Stimulated activated CD8-positive, alpha-beta memory T cell treated with anti-CD3 and anti-CD28 coated beads, Interleukin-7, amount 100 ng/mL, for 1 hour (primary cell): Measurements from ENCODE around the gene SPP1.
"Not testable (repeated sequence)": the region's sequence is repeated elsewhere in the genome, so short reads cannot be mapped to it uniquely, and the experiment has no call there.

Experiments used
- DNase-seq, 2 donors: peaks; one replicate each; pipeline ENCODE4 v3.0.0-alpha.2; 2020; ENCODE audit warnings: low read depth in 2 of 2

Gene SPP1

DNA sequence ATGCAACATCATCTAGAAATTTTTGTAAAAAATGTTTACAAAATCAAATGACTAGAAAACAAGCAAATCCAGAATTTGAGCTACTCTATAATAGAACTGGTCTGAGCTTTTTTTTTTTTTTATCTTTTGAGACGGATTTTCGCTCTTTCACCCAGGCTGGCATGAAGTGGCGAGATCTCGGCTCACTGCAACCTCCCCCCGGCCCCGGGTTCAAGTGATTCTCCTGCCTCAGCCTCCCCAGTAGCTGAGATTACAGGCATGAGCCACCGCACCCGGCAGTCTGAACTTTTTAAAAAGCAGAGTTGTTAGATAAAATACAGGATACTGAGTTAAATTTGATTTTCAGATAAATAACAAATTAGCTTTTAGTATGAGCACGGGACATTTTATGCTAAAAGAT is 11.0 kb downstream of the SPP1 start:
- DNase-seq, result no peak

GRCh38 chr4:87989765-87990164 is 14.3 kb downstream of the SPP1 start:
- DNase-seq, result no peak

DNA sequence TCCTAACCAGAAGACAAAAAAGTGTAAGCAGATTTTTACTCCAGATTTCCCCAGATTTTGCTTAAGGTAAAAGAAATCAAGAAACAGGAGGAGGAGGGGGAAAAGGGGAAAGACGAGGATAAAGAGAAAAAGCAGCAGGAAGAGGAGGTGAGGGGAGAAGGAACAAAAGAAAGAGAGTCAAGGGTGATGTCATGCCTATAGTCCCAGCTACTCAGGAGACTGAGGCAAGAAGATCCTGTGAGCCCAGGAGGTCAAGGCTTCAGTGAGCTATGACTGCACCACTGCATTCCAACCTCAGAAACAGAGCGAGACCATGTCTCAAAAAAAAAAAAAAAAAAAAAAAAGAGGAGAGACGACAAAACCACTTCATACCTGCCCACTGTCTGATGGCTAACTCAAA is 19.9 kb downstream of the SPP1 start:
- no peak for DNase-seq

DNA sequence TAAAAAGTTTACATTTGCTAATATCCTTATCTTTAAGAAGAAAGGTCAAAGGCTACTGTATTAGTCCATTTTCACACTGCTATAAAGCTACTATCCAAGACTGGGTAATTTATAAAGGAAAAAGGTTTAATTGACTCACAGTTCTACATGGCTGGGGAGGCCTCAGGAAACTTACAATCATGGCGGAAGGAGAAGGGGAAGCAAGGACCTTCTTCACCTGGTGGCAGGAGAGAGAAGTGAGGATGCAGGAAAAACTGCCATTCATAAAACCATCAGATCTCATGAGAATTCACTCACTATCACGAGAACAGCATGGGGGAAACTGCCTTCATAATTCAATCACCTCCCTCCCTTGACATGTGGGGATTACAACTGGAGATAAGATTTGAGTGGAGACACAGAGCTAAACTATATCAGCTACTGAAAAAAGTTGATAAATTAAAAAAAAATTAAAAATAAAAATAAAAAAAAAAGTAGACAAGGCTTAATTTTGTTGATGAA is 23.7 kb downstream of the SPP1 start:
- not testable (repeated sequence) for DNase-seq

DNA sequence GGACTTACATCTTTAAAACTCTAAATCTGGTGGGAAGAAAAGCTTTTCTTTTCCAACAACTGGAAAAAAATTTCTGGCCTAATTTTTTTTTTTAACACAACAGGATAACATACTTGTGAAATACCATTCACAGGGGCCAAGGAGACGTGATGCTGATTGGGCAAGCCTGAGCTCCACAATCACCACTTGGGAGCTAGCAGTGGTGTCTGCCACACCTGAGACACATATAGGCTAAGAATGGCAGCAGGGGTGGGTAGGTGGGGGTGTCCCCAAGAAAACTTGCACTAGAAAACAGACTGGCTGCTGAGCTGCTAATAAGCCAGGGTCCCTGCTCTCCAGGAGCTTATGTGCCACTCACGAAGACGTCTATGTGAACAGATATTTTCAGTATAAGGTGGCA is 26.4 kb downstream of the SPP1 start:
- DNase-seq, result no peak

DNA sequence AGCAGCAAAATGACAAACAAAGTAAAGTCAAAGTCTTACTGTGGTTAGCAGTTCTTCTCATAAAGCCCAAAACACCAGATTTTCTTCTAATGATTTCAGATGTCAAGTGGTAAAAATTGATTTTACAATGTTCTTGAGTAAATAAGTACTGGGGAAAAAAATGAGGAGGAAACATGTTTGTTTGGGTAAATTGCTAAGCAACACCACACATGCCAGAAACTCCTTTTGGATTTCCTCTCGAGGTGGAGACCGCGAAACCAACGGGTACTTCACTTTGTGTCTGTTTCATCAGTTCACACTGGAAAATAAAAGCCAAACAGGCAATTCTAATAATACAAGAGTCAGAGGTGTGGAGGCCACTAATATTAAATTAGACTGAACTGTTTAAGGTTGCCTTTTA is 27.3 kb downstream of the SPP1 start:
- no peak for DNase-seq

- DNase-seq, result no peak
Observed at GRCh38 chr4:88003261-88003660, 27.7 kb downstream of the SPP1 start.

- no peak for DNase-seq
Observed at GRCh38 chr4:88005076-88005475, 29.6 kb downstream of the SPP1 start.

GRCh38 chr4:88005946-88006345 is 30.4 kb downstream of the SPP1 start:
- DNase-seq, result no peak

DNA sequence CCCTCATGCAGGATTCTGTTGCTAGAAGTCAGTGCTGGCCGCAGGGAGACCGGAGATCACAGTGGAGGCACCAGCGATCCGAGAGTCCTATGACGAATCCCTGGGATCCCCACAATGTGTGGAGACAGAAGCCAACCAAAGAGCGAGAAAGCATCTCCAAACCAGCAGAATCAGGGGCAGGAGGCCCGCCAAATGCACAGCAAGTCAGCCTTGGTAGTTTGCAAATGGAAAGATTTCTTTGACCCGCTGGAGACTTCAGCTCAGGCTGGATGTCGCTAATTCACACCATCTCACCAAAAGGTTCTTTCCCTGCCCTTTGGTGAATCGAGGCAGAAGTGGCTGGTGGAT is 31.4 kb downstream of the SPP1 start:
- no peak for DNase-seq

DNA sequence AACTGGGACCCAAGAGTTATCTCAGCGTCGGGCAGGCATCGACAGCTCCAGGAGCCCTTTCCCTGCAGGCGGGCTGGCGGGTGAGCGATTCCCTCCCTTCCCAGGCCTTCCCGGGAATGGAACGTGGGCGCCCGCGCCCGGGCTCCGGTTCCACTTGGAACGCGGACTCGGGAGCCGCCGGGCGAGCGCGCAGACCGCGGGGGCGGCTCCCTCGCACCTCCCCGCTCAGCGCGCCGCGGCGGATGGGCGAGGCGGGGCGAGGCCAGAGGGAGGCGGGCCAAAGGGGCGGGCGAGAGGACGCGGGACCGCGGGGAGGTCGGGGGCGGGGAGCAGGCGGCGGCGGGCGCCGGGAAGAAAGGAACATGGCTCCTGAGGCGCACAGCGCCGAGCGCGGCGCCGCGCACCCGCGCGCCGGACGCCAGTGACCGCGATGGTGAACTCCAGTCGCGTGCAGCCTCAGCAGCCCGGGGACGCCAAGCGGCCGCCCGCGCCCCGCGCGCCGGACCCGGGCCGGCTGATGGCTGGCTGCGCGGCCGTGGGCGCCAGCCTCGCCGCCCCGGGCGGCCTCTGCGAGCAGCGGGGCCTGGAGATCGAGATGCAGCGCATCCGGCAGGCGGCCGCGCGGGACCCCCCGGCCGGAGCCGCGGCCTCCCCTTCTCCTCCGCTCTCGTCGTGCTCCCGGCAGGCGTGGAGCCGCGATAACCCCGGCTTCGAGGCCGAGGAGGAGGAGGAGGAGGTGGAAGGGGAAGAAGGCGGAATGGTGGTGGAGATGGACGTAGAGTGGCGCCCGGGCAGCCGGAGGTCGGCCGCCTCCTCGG is 32.0 kb downstream of the SPP1 start, which contains the start of gene PKD2:
Gene PKD2, plus strand, starts transcription at position 332 of the 818 bp plus-strand sequence. Its CDS starts 99 bp downstream, at position 431.
- DNase-seq, result peak; percentile 41 to 67

DNA sequence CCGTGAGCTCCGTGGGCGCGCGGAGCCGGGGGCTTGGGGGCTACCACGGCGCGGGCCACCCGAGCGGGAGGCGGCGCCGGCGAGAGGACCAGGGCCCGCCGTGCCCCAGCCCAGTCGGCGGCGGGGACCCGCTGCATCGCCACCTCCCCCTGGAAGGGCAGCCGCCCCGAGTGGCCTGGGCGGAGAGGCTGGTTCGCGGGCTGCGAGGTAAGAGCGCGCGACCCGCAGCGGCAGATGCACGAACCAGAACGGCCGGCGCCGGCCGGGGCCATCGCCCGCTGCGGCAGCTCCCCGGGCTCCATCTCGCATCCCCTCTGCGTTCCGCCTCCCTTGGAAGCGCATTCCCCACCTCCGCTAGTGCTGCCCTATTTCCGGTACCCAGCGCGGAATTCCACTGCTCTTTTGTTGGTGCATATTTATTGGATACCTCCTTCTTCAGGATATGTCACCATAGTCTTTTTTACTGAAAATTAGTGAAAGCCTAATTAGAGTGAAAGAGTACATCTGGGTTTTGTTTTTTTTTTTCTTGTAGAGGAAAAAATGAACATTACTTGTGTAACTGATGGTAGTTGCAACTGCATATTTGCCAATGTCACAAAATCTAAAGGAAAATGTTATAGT is 32.7 kb downstream of the SPP1 start:
- DNase-seq, result no peak

- no peak for DNase-seq
Observed at GRCh38 chr4:88008743-88009171, 33.2 kb downstream of the SPP1 start.

GRCh38 chr4:88009871-88010270 is 34.4 kb downstream of the SPP1 start:
- DNase-seq, result no peak

DNA sequence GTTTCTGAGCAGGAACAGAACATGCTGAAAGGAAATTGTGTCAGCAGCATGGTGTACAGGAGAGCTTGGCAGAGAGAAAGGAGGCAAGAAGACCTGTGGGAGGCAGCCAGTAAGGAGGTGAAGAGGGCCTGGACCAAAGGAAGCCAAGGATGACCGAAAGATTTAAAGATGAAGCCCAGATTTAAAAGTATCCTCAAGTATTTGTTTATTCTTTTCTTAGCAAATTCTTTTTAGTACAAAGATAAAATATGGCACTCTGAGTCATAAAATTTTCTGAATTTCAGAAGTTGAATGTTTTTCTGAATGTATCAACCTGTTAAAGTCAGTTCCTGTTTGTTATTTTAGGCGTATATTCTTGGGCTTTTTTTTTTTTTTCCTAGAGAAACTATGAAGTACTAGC is 35.5 kb downstream of the SPP1 start:
- no peak for DNase-seq

- no peak for DNase-seq
Observed at GRCh38 chr4:88012647-88013046, 37.1 kb downstream of the SPP1 start.

DNA sequence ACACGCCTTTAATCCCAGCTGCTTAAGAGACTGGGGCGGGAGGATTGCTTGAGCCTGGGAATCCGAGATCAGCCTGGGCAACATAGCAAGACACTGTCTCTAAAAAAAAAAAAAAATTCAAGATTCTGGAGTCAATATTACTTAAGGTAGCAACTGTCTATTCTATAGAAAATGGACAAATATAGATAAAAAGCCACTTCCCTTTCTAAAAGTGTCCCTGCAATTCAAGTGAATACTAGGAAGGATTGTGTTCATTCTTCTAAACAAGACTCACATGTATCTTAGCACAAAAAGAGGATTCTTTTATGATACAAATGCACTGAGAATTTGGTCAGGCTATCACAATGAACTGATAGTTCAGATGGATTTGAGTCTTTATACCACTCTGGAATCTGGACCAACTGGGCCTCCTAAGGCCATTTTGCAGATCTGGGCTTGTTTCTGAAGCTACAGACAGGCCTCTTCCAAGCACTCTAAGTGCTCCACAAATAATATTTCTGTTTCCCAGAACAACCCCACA is 38.9 kb downstream of the SPP1 start:
- DNase-seq, result no peak

GRCh38 chr4:88015659-88016295 is 40.3 kb downstream of the SPP1 start:
- DNase-seq, result no peak

DNA sequence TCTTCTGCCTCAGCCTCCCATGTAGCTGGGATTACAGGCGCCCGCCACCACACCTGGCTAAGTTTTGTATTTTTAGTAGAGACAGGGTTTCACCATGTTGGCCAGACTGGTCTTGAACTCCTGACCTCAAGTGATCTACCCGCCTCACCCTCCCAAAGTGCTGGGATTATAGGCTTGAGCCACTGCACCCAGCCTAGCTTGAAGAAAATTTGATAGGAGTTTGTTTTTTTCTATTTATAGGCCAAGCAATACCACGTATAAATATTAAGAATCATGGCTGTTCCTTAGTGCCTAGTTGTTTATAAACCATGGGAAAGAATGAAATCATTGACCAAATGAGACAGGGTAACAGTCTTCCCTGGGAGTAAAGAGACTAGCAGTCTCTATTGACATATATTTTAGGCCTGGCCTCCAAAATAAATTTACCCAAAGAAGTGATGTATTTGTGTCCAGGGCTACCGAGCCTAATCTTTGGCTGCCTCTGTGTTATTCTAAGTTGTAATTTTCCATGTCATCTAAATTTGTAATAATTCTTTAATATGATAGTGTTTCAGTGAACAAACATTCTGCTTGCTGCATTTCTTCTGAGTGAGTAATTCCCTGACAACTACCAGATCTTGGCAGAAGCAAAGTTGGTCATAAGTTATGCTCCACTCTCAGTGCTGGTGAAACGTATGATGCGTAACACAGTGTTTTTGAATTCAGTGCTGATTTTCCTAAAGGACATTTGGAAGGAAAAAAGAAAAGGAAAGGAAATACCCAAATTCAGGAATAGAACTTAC is 42.2 kb downstream of the SPP1 start:
- no peak for DNase-seq

DNA sequence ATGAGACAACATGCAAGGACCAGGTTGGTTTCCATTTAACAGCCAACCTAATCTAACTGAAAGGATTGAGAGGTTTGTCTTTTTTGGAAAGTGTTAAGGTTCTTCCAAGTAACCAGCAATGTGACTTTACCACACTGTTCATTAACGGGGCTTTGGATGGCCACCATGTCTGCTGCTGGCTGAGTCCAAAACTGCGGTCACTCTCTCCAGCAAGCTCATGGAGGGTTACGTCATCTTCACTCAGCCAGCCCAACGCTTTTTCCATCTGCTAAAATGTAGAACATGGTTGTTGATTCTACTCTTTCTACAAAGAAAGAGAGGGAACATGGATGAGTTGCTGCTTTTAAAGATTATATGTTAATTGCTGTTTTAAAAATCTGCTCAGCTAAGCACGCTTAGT is 43.0 kb downstream of the SPP1 start:
- DNase-seq, result no peak

DNA sequence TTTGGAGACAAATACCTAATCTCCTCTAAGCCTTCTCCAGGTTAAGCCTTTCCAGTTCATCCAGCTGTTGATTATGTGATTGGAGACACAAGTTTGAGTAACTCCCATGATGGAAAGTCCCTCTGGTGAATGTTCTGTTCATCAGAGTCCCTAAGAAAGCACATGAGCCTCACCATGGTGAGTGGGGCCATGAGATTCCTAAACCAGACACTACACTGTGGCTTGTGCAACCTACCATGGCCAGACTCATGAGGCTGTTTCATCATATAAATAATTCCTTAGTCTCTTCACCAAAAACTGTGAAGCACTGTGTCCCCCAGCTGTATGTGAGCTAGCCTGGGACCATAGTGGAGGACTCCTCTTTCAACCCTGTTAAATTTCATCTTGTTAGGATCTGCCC is 46.3 kb downstream of the SPP1 start:
- no peak for DNase-seq

DNA sequence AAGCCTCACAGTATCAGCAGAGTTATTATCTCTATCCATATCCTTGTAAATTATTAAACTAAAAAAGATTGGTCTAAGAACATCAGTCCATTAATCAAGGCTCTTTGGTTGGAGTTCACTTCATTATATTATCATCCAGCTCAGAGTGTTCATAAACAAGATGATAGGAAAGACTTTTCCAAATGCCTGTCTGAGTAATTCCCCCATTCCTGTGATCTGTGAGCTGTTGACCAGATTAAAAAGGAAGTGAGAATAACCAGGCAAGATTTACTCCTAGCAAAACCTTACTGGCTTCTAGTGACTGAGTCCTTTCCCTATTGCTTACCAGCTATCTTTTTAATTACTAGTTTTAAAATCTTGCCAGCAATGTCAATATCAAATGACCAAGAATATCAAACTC is 46.8 kb downstream of the SPP1 start:
- DNase-seq, result no peak
